ENCODE data around the gene PRODH. TPM values are rescaled to one million over a fixed set of nuclear protein-coding genes. Genes with fewer than 3 reads are reported as not detected.
"Not testable (repeated sequence)": the region's sequence is repeated elsewhere in the genome, so short reads cannot be mapped to it uniquely, and the experiment has no call there.

Gene PRODH
- total RNA-seq, 1 experiment from 2014 or later, result 0.55 TPM

DNA sequence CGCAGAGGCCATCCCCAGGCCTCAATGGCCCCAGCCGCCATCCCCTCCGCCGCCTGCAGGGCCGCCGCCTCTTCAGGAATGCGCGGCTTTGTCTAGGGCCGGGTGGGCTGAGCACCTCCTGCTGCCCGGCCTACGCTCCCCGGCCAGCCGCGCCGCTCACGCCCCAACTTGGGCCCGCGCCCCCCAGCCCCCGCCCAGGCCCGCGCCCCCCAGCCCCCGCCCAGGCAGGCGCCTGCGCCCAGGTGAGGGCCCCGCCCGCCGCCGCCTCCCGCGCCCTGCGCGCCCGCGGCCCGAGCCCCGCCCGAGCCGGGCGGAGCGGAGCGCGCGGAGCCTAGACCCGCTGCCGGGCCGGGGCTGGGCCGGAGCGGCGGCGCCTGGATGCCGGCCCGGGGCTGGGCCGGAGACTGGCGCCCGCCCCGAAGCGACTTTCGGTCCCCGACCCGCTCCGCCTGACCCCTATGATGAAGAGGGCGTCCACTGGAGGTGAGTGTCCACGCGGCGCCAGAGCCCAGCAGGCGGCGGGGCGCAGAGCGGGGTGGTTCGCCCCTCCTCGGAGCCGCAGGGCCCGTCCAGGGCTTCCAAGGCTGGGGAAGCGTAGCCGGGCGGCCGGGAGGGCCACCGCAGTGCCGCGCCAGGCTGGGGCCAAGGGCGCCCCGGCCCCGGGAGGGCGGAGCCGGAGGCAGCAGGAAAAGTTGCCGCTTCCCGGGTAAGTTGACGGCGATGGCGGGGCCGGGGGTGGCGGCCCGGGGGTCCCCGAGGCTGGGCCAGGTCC lies 34.3 kb upstream of the PRODH start:
- no peak for DNase-seq (ENCODE audit: low read depth, low spot score)
- in situ Hi-C loops (cut with HindIII; ENCODE audit: low pct_unique_long_range_greater_than_20kb, low sequenced_read_pairs), result no loop called here

DNA sequence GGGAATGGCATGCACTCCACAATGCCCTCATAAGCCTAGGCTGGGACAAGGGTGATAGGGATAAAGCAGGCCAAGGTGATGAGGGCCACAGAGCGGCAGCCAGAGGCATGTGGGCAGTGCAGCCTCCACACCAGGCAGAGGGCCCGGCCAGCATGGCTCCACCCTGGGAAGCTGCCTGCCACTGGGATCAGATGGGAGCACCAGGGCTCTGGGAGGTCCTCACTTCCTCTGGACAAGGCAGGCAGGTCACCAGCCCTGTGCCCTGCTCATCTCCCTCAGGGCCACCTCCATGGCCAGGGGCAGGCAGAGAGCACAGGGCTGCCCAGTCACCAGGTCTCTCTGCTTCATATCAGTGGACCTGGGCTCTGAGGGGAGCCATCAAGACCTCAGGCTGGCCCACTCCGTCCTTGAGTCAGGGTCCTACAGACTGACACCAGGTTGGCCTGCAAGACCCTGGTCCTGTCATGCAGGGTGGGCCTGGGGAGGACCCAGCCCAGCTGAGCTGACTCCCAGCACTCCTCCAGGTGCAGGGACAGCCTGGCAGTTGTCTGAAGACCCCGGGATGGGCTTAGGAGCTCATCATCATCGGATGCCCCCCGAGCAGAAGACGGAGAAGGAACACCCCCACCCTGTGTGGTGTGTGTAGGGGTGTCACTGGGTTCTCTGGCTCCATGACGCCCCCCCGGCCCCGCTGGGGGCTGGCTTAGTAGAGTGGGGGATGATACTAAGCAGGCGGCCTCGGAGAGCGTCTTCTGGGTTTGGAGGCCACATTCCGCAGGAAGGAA lies 33.3 kb upstream of the PRODH start:
- in situ Hi-C loops (cut with HindIII; ENCODE audit: low pct_unique_long_range_greater_than_20kb, low sequenced_read_pairs); DNase-seq (ENCODE audit: low read depth, low spot score): not testable (repeated sequence)

DNA sequence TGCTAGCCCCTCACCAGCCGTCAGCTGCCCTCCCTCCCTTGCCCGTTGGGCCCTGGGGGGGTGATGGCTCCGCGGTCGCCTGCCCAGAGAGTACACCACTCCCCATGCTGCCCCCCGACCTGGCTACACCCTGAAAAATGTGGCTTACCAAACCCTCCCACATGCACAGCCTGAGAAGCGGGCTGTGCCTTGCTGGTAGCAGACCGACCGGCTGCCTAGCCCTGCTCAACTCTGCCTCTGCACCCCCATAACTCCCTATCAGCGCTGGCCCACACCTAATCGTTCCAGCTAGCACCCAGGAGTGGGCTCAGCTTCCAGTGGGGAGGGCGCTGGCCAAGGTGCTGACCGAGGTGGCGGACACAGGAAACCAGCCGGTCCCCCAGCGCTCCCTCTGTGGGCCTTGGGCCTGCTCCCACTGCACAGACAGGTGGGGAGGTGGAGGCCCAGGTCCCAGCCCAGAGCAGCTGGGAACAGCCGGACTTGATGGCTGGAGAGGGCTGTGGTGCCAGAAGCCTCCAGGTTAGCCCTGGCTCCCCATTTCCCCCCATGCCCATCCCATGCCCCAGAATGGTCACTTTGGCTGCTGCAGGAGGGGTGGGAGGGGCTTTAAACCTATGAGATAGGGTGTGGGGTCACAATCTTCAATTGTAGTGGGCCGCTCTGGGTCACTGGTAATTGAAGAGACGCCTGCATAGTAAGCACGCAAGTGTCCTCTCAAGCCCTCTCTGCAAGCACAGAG lies 32.1 kb upstream of the PRODH start:
- in situ Hi-C loops (cut with HindIII; ENCODE audit: low pct_unique_long_range_greater_than_20kb, low sequenced_read_pairs), result no loop called here

GRCh38 chr22:18967391-18968010 lies 31.4 kb upstream of the PRODH start:
- in situ Hi-C loops (cut with HindIII; ENCODE audit: low pct_unique_long_range_greater_than_20kb, low sequenced_read_pairs), result not testable (repeated sequence)
- DNase-seq (ENCODE audit: low read depth, low spot score), result peak; percentile 70

More for the DNA sequence above, 32.1 kb upstream of the PRODH start:
- no peak for DNase-seq (ENCODE audit: low read depth, low spot score)

DNA sequence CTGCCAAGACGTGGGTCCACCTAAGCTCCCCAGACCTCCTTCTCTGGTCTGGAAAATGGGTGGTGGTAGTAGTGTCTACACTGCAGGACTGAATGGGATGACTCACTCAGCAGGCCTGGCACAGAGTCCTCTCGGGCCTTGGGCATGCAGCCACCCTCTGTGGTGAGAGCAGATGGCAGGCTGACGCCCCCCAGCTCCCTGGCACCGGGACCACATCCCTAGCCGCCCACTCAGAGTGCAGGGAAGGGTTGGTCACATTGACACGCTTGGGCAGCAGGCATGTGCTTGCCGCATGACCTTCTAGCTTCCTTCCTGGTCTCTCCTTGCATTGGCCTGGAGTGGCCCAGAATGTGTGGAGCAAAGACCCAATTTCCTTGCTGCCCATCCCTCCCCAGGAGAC lies 30.7 kb upstream of the PRODH start:
- in situ Hi-C loops (cut with HindIII; ENCODE audit: low pct_unique_long_range_greater_than_20kb, low sequenced_read_pairs), result no loop called here

GRCh38 chr22:18965526-18966421 lies 29.7 kb upstream of the PRODH start:
- in situ Hi-C loops (cut with HindIII; ENCODE audit: low pct_unique_long_range_greater_than_20kb, low sequenced_read_pairs), result no loop called here
- no peak for DNase-seq (ENCODE audit: low read depth, low spot score)

More for the DNA sequence above, 30.7 kb upstream of the PRODH start:
- DNase-seq (ENCODE audit: low read depth, low spot score), result no peak

GRCh38 chr22:18964501-18965265 lies 28.6 kb upstream of the PRODH start:
- in situ Hi-C loops (cut with HindIII; ENCODE audit: low pct_unique_long_range_greater_than_20kb, low sequenced_read_pairs); DNase-seq (ENCODE audit: low read depth, low spot score): not testable (repeated sequence)

DNA sequence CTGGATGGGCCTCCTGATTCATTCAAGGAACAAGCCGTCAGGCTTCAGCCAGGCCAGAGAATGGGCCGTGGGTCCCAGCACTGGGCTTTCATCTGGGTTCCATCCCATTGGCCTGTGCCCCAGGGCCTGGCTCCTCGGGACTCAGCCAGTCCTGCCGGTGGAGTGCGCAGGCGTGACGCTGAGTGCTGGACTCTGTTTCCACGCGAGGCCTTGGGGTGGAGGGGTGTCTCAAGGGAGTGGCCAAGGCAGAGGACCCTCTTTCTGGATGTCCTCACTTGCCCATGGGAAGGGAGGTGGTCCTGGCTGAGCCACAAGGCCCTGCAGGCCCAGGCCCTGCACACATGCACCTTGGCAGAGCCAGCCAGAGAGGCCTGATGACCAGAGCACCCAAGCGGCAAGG lies 28.0 kb upstream of the PRODH start:
- DNase-seq (ENCODE audit: low read depth, low spot score); in situ Hi-C loops (cut with HindIII; ENCODE audit: low pct_unique_long_range_greater_than_20kb, low sequenced_read_pairs): not testable (repeated sequence)

- in situ Hi-C loops (cut with HindIII; ENCODE audit: low pct_unique_long_range_greater_than_20kb, low sequenced_read_pairs), result no loop called here
Observed at GRCh38 chr22:18962308-18962635, 26.2 kb upstream of the PRODH start.

DNA sequence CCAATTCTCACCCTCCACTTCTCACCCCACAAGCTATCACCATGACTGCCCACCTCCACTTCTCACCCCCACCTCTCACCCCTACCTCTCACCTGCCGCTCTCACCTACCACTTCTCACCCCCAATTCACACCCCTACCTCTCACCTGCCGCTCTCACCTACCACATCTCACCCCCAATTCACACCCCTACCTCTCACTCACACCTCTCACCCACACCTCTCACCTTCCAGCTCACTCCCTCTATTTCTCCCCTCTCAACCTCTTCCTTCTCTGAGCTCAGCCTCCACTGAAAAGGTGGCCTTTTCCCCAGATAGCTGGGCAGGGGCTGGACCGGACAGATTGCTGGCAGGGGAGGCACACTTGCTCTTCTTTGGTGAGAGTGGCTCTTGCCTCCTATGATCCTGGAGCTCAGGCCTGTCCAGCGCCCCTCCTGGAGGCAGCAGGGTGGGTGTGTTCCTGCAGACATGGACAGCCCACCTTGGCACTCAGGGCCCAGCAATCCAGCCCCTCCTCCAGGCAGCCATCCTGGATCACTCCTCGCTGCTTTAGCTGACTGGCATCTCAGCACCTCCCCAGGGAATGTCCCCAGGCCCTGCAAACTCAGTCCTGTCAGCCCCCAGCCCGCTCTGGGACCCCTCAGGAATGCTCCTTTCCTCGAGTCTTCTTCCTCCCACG lies 25.7 kb upstream of the PRODH start:
- DNase-seq (ENCODE audit: low read depth, low spot score); in situ Hi-C loops (cut with HindIII; ENCODE audit: low pct_unique_long_range_greater_than_20kb, low sequenced_read_pairs): not testable (repeated sequence)

More at GRCh38 chr22:18962308-18962635, 26.2 kb upstream of the PRODH start:
- DNase-seq (ENCODE audit: low read depth, low spot score), result no peak

- in situ Hi-C loops (cut with HindIII; ENCODE audit: low pct_unique_long_range_greater_than_20kb, low sequenced_read_pairs); DNase-seq (ENCODE audit: low read depth, low spot score): not testable (repeated sequence)
Observed at GRCh38 chr22:18961201-18961600, 25.1 kb upstream of the PRODH start.

DNA sequence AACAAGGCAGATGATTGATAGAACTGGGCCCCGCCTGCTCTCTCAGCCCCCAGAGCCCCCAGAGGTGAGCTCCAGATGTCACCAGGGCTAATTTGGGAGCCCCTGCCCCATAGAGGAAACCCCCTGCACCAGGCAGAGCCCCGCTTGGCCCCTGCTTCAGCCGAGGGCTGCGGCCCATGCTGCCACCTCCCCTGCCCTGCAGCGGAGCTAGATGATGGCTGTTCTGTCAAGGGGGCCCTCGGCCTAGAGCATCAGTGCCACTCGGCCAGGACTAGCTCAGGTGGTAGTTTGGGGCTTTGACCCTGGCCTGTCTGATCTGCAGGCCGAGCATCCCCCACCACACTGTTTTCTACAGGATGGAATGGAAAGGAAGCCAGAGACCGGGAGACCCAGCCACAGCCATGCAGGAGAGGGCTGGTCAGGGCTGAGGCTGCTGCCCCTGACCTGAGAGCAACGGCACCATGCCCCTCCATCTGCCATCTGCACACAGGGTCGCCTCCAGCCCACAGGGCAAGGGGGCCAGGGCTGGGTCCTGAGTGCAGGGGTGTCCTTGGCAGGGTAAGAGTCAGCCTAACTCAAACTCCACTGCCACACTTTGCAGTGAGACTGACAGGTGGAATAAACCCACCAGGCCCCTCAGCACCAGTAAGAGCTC lies 24.2 kb upstream of the PRODH start:
- in situ Hi-C loops (cut with HindIII; ENCODE audit: low pct_unique_long_range_greater_than_20kb, low sequenced_read_pairs); DNase-seq (ENCODE audit: low read depth, low spot score): not testable (repeated sequence)

- in situ Hi-C loops (cut with HindIII; ENCODE audit: low pct_unique_long_range_greater_than_20kb, low sequenced_read_pairs); DNase-seq (ENCODE audit: low read depth, low spot score): not testable (repeated sequence)
Observed at GRCh38 chr22:18959741-18960140, 23.6 kb upstream of the PRODH start.

- in situ Hi-C loops (cut with HindIII; ENCODE audit: low pct_unique_long_range_greater_than_20kb, low sequenced_read_pairs); DNase-seq (ENCODE audit: low read depth, low spot score): not testable (repeated sequence)
Observed at GRCh38 chr22:18959266-18959665, 23.2 kb upstream of the PRODH start.

DNA sequence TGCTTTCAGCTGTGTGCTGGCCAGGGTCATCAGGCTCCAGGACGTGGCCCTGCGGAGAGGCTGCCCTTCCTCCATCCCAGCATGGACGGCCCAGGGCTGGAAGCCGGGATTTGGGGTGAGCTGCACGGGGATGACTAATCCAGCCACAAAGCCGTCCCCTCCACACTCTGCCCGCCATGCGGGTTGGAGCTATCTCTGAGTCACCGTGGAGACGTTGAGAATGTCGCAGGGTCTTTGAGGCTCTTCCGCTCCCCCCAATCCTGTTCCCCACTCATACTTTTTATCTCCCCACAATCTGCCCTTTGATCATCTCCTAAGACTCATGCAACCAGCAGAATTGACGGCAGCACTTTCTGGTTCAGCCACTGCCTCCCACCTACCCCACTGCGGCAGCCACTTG lies 22.6 kb upstream of the PRODH start:
- DNase-seq (ENCODE audit: low read depth, low spot score); in situ Hi-C loops (cut with HindIII; ENCODE audit: low pct_unique_long_range_greater_than_20kb, low sequenced_read_pairs): not testable (repeated sequence)
